Hepatocyte (in vitro differentiated cells): Measurements from ENCODE around the gene SPAG16. TPM values are rescaled to one million over a fixed set of nuclear protein-coding genes. Genes with fewer than 3 reads are reported as not detected.
A peak's percentile ranks its signal among the peaks of the same experiment; 100 is the strongest.

Source experiments
- DNase-seq: peaks from one replicate; pipeline ENCODE4 v3.0.0-alpha.2; 2016; ENCODE audit warnings: low spot score
- H2AFZ ChIP-seq: fragments of 200-600 bp; sonication (generic); 2 replicates; pipeline ENCODE4 v1.6.0; 2016; ENCODE audit warnings: antibody characterized with exemption, mild to moderate bottlenecking
- H3K27ac ChIP-seq: fragments of 200-600 bp; sonication (generic); 2 replicates; pipeline ENCODE4 v1.5.1; 2016; ENCODE audit warnings: mild to moderate bottlenecking
- H3K27me3 ChIP-seq: fragments of 200-600 bp; sonication (generic); 2 replicates; pipeline ENCODE4 v1.6.1; 2016
- H3K36me3 ChIP-seq: fragments of 200-600 bp; sonication (generic); replicated peaks from 2 replicates; pipeline ENCODE4 v1.5.1; 2016; ENCODE audit warnings: low read depth; ENCODE audit not compliant: insufficient read depth
- H3K4me1 ChIP-seq: fragments of 200-600 bp; sonication (generic); 2 replicates; pipeline ENCODE4 v1.5.1; 2016; ENCODE audit warnings: mild to moderate bottlenecking, moderate library complexity; ENCODE audit not compliant: insufficient read depth
- H3K4me2 ChIP-seq: fragments of 200-600 bp; sonication (generic); 2 replicates; pipeline ENCODE4 v1.6.0; 2016
- H3K4me3 ChIP-seq: fragments of 200-600 bp; sonication (generic); 2 replicates; pipeline ENCODE4 v1.5.1; 2016; ENCODE audit warnings: mild to moderate bottlenecking
- H3K79me2 ChIP-seq: fragments of 200-600 bp; sonication (generic); 2 replicates; pipeline ENCODE4 v1.6.0; 2017; ENCODE audit warnings: mild to moderate bottlenecking
- H3K9me2 ChIP-seq: fragments of 200-600 bp; sonication (generic); replicated peaks from 2 replicates; pipeline ENCODE4 v1.6.0; 2017; ENCODE audit warnings: mild to moderate bottlenecking; ENCODE audit not compliant: insufficient read depth
- H3K9me3 ChIP-seq: fragments of 200-600 bp; sonication (generic); 2 replicates; pipeline ENCODE4 v1.5.1; 2016; ENCODE audit warnings: low read depth, mild to moderate bottlenecking
- H4K20me1 ChIP-seq: fragments of 200-600 bp; sonication (generic); 2 replicates; pipeline ENCODE4 v1.6.0; 2016; ENCODE audit warnings: mild to moderate bottlenecking; ENCODE audit not compliant: insufficient read depth, poor library complexity, severe bottlenecking
- CTCF ChIP-seq: fragments of 200-600 bp; sonication (generic); IDR thresholded peaks from 2 replicates; pipeline ENCODE4 v1.5.1; 2016; ENCODE audit warnings: antibody characterized with exemption, mild to moderate bottlenecking; ENCODE audit not compliant: poor library complexity
- EZH2 ChIP-seq: fragments of 200-600 bp; sonication (generic); IDR thresholded peaks from 2 replicates; pipeline ENCODE4 v1.6.1; 2016; ENCODE audit warnings: antibody characterized with exemption, mild to moderate bottlenecking, borderline replicate concordance
- EZH2phosphoT487 ChIP-seq: fragments of 200-600 bp; sonication (generic); IDR thresholded peaks from one replicate; pipeline ENCODE4 v1.6.1; 2018; ENCODE audit warnings: antibody characterized with exemption, mild to moderate bottlenecking, low read depth, moderate library complexity; ENCODE audit not compliant: unreplicated experiment, severe bottlenecking
- WGBS: methylation state at CpG from one replicate; pipeline ENCODE4 v1.1.6; 2016; ENCODE audit warnings: low lambda C conversion rate; ENCODE audit errors: missing lambda C conversion rate; 5-methylcytosine and 5-hydroxymethylcytosine counted together
- polyA plus RNA-seq: library from polyadenylated mRNA; unstranded; fragments of >200 nt; fragmentation: Nextera tagmentation; extraction: Ambion mirVana; gene quantifications from 2 replicates; pipeline ENCODE4 v1.2.1, GENCODE V29; 2016
- total RNA-seq: library from RNA; depleted of rRNA; stranded (reverse); fragments of >200 nt; gene quantifications from 2 replicates; pipeline ENCODE4 v1.2.3, GENCODE V29; 2014

Gene SPAG16
- total and polyA plus RNA-seq, 2 experiments from 2014 or later: 52.1 to 56.9 TPM

GRCh38 chr2:213279116-213279620 lies 5.1 kb upstream of the SPAG16 start:
- no peaks in the 10 kb centered on the region for H4K20me1 ChIP-seq
- peak overlapping the region; percentile 62 for H3K27ac ChIP-seq
- no peak overlapping the region for H3K4me2 ChIP-seq
- no peaks in the 10 kb centered on the region for H3K4me1 ChIP-seq
- H3K27me3 ChIP-seq: no peaks in the 10 kb centered on the region
- no peaks in the 10 kb centered on the region for H3K36me3 ChIP-seq
- H3K9me3 ChIP-seq: no peaks in the 10 kb centered on the region
- TF ChIP-seq EZH2phosphoT487 (no peak), EZH2 (no peak), CTCF (no peak)
- H3K79me2 ChIP-seq: peaks cover 4% of the 10 kb centered on the region
- H2AFZ ChIP-seq: no peak overlapping the region
- no peak for DNase-seq
- H3K4me3 ChIP-seq: no peak overlapping the region
- no peaks in the 10 kb centered on the region for H3K9me2 ChIP-seq
- 96% methylated on average over 1 of the region's 1 CpG for whole genome bisulfite sequencing

DNA sequence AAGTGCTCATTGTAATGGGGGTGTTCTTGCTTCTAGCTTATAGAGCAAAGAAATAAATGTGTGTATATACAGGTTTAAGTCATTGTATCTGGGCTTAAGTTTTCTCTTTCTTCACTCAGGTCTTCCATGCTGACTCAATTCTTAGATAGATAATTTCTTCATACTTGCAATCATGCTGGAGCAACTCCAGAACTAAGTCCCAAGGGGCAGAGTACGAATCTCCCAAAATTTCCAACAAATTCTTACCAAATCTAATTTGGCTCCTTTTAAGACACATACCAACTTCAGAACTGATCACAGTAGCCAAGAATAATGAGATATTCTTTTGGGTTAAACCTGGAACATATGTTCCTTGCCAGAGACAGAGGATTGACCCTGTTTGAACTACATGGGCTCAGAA lies 4.3 kb upstream of the SPAG16 start:
- no peak for DNase-seq
- Histone ChIP-seq H3K9me3 (no peaks in the 10 kb centered on the region), H3K36me3 (no peaks in the 10 kb centered on the region), H3K27me3 (no peaks in the 10 kb centered on the region), H3K27ac (peak overlapping the region; percentile 34), H3K79me2 (peaks cover 7% of the 10 kb centered on the region), H3K4me1 (peaks cover 1% of the 10 kb centered on the region), H3K4me2 (no peak overlapping the region), H2AFZ (no peak overlapping the region), H3K4me3 (no peak overlapping the region), H3K9me2 (no peaks in the 10 kb centered on the region), H4K20me1 (no peaks in the 10 kb centered on the region)
- WGBS: 94% methylated on average over 1 of the region's 1 CpG
- TF ChIP-seq EZH2phosphoT487 (no peak), CTCF (no peak), EZH2 (no peak)

GRCh38 chr2:213281156-213281555 lies 3.1 kb upstream of the SPAG16 start:
- Histone ChIP-seq H3K4me1 (peaks cover 9% of the 10 kb centered on the region), H2AFZ (no peak overlapping the region), H4K20me1 (no peaks in the 10 kb centered on the region), H3K36me3 (no peaks in the 10 kb centered on the region), H3K27ac (no peak overlapping the region), H3K9me2 (no peaks in the 10 kb centered on the region), H3K9me3 (no peaks in the 10 kb centered on the region), H3K4me3 (no peak overlapping the region), H3K4me2 (no peak overlapping the region), H3K27me3 (no peaks in the 10 kb centered on the region), H3K79me2 (peaks cover 17% of the 10 kb centered on the region)
- no peak for DNase-seq
- 66% methylated on average over 1 of the region's 1 CpG for WGBS
- no peak for TF ChIP-seq CTCF

DNA sequence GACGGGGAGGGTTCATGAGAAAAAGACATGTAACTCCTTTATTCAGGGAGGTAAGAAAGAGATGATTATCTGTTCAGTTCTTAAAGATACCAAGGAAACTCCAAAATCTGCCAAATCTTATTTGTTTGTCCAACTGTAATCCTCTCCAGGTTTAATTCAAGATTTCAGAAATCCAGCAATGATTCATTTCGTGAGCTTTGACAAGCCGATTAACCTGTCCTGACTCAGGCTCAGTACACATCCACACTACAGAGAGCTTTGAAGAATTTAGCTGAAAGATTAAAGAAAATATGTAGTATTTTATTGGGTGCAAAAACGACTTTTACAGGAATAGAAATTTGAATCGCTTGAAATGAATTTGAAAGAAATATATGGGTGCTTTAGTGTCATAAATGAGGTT lies 1.1 kb downstream of the SPAG16 start:
- Histone ChIP-seq H3K27me3 (no peaks in the 10 kb centered on the region), H3K4me2 (peak overlapping the region; percentile 86), H3K27ac (peak overlapping the region; percentile 81), H3K36me3 (no peaks in the 10 kb centered on the region), H3K4me1 (peaks cover 9% of the 10 kb centered on the region), H2AFZ (peak overlapping the region; percentile 81), H3K79me2 (peaks cover 55% of the 10 kb centered on the region), H3K9me3 (no peaks in the 10 kb centered on the region), H3K9me2 (no peaks in the 10 kb centered on the region), H4K20me1 (no peaks in the 10 kb centered on the region), H3K4me3 (peak overlapping the region; percentile 56)
- TF ChIP-seq EZH2phosphoT487 (no peak), CTCF (no peak), EZH2 (no peak)
- WGBS: 64% methylated on average over 5 of the region's 5 CpGs
- no peak for DNase-seq
